Left hindlimb (tissue), 1 donor: Measurements from ENCODE around the gene CASZ1.

ENCODE experiments used
- DNase-seq: peaks from one replicate; pipeline ENCODE4 v3.0.0-alpha.2; 2018

Gene CASZ1

GRCh38 chr1:10722803-10723202 lies 73.6 kb downstream of the CASZ1 start:
- DNase-seq, result no peak

- no peak for DNase-seq
Measured at GRCh38 chr1:10721381-10722321, 74.8 kb downstream of the CASZ1 start.

GRCh38 chr1:10720635-10721034 lies 75.8 kb downstream of the CASZ1 start:
- no peak for DNase-seq

GRCh38 chr1:10718083-10718415 lies 78.4 kb downstream of the CASZ1 start:
- no peak for DNase-seq

DNA sequence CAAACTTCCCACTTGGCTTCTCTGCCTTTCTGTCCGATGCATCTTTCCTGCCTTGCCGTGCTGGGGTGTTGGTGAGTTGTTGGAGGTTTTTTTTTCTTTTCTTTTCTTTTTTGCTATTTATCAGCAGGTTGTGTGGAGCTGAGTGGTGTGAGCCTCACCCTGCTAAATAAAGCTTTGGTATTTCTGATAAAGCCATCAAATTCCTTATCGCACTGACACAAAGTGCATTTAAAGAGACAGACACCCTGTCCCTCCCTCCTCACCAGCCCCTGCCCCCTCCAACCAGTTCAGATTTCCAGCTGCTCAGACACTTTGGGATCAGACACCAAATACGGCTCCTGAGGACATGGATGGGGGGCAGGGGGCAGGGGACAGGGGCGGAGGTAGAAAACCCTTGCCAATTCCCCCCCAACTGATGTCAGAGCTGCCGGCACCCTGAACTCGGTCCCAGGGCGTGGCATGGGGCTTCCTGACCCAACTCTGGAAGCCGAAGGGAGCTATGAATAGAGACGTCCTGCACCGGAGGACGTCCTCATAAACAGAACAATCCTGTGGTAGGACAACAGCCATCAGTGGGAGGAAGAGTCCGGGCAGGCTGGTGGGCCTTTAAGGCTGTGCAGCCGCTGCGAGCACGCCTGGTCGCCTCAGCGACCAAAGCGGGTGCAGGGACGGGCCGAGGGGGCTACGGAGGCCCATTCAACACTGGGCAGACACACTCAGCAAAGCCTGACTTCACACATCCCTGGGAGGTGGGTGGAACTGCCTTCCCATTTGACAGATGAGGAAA lies 79.0 kb downstream of the CASZ1 start:
- no peak for DNase-seq

- DNase-seq, result no peak
Measured at GRCh38 chr1:10716840-10717239, 79.6 kb downstream of the CASZ1 start.

DNA sequence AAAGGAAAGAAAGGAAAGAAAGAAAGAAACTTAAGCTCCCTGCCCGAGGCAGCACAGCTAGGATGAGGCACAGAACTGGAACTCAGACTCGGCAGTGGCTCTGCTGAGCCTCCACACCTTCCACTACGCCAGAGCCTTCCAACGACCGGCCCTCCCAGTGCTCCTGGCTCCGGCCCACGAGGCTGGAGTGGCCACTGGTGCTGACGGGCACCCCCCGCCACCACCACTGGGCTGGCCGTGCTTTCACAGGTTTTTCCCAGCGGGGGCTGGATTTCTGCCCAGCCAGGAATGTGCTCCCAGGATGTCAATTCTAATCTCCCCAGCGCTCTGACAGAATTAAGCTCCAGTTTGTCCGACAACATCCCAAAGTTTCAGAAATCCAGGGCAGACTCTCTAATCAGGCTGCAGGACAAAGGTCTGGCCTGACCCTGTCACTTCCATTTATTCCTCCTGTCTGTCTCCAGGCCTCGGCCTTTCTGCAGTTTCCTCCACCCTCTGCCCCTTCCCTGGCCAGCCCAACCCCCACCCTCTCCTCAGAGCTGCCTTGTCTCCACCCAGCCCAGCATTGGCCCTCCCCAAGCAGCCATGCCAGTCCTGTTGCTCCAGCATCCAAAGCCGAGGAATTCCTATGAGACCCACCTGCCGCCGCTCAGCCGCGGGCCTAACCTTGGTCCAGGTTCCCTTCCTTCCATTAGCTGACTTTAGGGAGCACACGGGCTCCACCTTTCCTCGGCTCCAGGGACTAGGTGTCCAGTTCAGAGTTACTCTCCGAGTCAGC lies 81.9 kb downstream of the CASZ1 start:
- no peak for DNase-seq

GRCh38 chr1:10713614-10714013 lies 82.8 kb downstream of the CASZ1 start:
- DNase-seq, result no peak

DNA sequence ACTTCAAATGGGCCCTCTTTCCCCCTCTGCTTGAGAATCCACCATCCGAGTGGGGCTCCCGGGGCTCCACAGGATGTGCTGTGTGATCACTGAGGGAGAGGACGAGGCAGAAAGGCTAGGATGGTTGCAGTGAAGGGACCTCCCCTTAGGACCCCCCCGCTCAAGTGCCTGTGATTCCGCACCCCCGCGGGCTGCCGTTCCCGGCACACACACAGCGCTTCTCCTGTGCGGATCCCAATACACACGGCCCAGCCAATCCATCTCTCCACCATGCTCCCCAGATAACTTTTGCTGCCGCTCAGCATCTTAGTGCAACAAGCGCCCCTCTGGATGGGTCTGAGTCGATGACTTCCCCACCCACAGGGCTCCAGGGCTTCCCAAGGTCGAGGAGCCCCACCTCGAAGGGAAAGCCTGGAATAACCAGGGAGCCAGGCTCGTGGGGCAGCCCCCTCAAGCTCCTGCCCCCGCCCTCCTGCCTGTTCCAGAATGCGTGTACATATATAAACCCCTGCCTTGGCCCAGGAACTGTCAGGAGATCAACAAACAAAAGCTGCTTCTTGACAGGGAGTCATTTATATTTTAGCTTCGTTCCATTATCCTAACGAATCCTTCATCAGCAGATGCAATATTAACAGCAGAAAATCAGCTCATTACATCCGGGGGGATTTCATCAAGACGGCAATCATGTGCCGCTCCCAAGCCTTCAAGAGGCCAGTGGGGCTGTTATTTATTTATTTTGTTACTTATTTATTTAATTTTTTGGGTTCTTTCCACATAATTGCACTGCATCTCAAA lies 83.7 kb downstream of the CASZ1 start:
- DNase-seq, result no peak

DNA sequence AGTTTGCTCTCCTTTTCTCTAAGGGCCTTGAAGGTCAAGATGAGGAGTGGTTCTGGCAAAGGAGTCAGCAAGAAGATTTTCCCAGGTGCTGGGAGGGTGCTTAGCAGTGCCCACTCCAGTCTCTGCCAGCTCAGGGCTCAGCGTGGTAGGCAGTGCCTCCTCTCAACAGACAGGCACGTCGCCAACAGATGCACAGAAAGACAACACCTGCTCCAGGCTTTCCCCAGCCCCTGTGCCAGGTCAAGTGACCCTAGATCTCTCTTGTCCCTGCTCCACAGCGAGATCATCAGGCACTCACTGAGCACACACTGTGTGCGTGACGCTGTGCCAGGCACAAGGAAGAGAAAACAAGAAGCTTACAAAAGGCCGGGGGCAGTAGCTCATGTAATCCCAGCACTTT lies 86.0 kb downstream of the CASZ1 start:
- DNase-seq, result no peak

DNA sequence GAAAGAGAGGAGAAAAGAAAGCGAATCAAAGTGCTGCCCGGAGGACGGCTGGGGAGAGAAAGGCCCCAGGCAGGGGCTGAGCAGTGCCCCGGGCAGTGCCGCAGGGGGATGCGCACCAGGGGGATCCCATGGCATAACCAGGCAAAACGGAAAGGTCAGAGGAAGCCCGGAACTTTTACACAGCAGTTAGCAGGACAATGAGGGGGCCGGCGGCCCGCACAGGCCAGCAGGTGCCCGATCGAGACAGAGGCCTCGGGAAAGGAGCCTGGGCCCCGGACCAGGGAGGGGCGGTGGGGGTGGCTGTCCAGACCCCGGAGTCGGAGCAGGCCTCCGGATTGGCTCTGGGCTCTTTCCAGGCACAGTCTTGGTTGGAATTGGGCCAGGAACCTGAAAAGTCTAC lies 86.8 kb downstream of the CASZ1 start:
- no peak for DNase-seq

- no peak for DNase-seq
Measured at GRCh38 chr1:10709165-10709564, 87.3 kb downstream of the CASZ1 start.

GRCh38 chr1:10708757-10709156 lies 87.7 kb downstream of the CASZ1 start:
- DNase-seq, result no peak

- no peak for DNase-seq
Measured at GRCh38 chr1:10707208-10707607, 89.2 kb downstream of the CASZ1 start.

DNA sequence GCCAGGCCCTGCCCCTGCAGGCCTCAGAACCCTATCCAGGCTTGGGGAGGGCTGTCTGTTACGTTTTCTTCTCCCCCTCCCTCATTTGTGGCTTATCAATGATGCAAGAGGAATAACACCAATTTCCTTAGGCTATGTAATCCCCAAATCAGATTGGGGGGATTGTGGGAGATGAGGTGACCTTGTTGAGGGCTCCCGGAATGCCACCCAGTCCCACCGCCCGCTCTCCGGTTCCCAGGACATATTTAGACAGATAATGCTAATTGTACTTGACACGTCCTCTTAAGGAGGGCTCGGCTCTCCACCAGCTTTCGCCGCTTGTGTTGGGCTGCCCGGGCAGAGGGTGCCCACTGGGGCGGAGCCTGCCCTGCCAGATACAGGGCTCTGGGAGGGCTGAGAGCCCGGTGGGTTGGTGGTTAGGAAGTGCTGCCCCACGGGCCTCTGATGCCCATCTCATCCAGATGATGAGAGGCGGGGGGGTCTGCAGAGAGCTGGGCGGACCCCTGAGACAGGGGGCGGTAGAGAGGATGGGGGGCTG lies 90.0 kb downstream of the CASZ1 start:
- no peak for DNase-seq

GRCh38 chr1:10705953-10706352 lies 90.5 kb downstream of the CASZ1 start:
- DNase-seq, result no peak

GRCh38 chr1:10704368-10704882 lies 92.0 kb downstream of the CASZ1 start:
- no peak for DNase-seq

- DNase-seq, result no peak
Measured at GRCh38 chr1:10703702-10704101, 92.7 kb downstream of the CASZ1 start.

DNA sequence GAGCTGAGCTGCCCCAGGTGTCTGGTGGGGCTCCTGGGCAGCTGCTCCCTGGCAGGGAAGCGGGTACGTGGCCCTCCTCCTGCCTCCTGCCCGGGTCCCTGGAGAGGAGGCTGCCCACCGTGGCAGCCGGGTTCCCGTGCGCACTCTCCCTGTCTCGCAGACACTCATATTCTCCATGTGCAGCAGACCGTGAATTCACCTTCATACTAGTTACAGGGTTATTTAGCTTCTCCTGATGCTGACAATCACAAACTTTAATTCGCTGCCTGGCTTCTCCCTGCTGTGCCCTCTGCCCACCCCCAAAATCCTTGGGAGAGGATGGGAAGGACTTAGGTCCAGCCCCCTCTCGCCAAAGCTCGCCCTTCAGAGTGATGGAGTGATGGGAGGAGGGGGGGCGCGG lies 95.3 kb downstream of the CASZ1 start:
- DNase-seq, result no peak

DNA sequence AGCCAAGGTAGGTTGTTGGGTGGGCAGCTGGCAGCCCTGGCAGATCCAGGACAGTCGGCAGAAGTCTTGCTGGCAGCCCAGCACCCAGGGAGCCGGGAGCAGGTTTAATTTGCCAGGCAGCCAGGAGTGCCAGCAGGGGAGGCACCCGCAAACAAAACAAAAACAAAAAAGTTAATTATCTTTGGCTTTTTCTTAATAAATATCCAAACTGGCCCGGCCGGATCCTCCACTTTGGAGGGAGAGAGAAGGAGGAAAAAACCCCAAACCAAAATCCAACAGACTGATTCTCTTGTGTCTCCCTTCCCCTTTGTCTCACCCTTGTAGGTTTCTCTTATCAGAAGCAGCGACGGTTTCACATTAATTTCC lies 97.0 kb downstream of the CASZ1 start:
- DNase-seq, result no peak

DNA sequence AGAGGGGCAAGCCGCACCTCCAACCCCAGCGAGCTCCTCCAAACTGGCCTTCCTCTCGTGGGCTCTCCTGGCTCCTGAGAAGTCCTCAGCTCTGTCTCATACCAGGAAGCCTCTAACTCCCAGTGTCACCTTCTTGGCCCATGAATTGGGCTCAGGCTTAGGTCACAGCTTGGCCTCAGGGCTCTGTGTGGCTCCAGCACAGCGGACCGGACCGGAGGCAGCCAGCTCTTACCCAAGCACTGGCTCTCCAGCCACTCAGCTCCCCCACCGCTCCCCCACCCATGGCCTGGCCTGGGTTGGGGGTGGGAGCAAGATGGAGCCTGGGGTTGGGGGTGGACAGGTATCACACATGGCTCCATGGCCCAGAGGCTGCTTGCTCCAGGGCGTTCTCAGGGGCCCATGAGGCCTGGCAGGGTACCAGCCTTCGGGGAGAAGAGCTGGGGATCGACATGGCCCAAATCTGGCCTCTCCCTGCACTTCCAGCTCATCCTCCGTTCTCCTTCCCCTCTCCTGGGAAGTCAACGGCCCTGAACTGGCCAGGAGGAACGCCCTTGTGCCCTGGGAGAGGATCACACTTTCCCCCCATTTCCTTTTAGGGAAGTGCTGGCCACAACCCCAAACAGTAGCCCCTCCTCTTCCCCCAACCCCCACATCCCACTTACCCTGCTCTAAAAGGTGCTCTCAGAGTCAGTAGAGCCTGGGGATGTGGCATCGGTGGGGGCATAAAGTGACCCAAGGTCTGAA lies 97.5 kb downstream of the CASZ1 start:
- no peak for DNase-seq
